Renal cortical epithelial cell (primary cell): ENCODE results near the gene WDR81. TPM values are rescaled to one million over a fixed set of nuclear protein-coding genes. Genes with fewer than 3 reads are reported as not detected.
"Not testable (repeated sequence)": the region's sequence is repeated elsewhere in the genome, so short reads cannot be mapped to it uniquely, and the experiment has no call there.

ENCODE experiments used
- DNase-seq: peaks from one replicate; pipeline ENCODE4 v3.0.0-alpha.2; 2011; ENCODE audit warnings: low read depth
- total RNA-seq: library from RNA; depleted of rRNA; stranded (reverse); fragments of >200 nt; gene quantifications from 2 replicates; pipeline ENCODE4 v1.2.3, GENCODE V29; 2014

WDR81 gene
- total RNA-seq, 1 donor from 2014 or later: 42.6 TPM

GRCh38 chr17:1753767-1754429, 29.4 kb downstream of the WDR81 start:
- DNase-seq: no peak

DNA sequence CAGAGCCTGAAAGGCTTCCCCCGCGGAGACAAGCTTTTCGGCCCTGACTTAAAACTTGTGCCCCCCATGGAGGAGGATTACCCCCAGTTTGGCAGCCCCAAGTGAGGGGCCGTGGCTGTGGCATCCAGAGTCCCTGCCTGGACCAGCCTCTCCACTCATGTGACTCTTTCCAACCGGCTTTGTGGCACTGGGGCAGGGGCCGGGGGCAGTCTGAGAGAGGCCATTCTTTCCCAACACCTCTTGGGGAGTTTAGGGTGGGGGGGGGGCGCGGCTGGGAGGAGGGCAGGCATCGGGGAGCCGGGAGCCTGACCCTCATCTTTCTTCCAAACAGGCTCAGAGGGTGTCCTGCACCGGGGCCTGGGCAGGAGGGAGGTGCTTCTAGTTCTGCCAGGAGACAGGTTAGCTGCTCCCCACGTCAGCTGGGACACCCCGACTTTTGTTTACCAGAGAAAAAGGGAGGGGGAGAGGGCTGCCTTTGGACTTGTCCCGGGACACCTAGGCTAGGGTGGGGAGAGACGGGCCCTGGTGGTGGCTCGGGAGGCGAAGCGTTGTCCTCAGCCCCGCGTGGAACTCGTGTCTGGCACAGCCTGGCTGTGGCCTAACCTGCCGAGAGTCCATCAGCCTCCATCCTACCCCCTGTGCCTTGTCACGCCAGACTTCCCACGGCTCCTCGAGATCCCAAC, 30.1 kb downstream of the WDR81 start:
- no peak for DNase-seq

- no peak for DNase-seq
These were observed 30.8 kb downstream of the WDR81 start for GRCh38 chr17:1755252-1755826.

DNA sequence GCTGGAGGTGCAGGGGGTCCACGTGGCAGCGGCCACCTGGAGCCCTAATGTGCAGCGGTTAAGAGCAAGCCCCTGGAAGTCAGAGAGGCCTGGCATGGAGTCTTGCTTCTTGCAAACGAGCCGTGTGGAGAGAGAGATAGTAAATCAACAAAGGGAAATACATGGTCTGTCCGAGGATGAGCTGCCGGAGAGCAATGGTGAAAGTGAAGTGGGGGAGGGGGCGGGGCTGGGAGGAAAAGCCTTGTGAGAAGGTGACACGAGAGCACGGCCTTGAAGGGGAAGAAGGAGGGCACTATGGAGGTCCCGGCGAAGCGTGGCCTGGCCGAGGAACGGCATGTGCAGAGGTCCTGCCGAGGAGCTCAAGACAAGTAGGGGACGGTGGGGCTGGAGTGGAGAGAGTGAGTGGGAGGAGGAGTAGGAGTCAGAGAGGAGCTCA, 31.3 kb downstream of the WDR81 start:
- no peak for DNase-seq

DNA sequence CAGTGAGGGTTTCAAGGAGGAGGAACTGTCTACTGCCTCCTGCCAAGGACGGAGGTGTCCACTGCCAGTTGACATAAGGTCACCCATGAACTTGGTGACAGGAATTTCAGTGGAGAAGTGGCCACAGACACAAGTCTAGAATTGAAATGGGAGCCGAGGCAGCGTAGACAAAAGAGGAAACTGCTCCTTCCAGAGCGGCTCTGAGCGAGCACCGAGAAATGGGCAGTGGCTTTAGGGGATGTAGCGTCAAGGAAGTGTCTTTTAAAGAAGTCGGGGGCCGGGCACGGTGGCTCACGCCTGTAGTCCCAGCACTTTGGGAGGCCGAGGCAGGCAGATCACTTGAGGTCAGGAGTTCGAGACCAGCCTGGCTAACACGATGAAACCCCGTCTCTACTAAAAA, 34.3 kb downstream of the WDR81 start:
- no peak for DNase-seq

DNA sequence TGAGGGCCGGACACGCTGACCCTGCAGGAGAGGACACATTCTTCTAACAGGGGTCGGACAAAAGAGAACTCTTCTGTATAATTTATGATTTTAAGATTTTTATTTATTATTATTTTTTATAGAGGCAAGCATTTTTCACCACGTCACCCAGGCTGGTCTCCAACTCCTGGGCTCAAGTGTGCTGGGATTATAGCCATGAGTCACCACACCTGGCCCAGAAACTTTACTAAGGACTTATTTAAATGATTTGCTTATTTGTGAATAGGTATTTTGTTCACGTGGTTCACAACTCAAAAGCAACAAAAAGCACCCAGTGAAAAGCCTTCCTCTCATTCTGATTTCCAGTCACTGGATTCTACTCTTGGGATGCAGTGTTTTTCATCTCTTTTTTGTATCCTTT, 35.0 kb downstream of the WDR81 start:
- DNase-seq: no peak

DNA sequence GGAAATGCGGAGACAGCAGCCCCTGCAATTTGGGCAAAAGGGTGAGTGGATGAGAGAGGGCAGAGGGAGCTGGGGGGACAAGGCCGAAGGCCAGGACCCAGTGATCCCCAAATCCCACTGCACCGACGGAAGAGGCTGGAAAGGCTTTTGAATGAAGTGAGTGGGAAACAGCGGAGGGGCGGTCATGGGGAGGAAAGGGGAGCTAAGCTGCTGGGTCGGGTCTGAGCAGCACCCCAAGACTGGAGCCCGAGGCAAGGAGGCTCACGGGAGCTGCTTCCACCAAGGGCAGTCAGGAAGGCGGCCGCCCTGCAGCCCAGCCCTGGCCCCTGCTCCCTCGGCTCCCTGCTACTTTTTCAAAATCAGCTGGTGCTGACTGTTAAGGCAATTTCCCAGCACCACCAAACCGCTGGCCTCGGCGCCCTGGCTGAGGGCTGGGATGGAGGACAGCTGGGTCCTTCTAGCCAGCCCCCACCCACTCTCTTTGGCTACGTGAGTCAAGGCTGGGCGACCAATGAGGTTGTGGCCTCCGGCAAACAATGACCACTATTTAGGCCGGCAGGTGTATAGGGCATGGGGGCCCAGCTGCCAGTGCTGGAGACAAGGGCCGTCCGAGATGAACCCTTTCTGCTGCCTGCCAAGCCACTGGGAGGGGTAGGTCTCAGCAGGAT, 37.9 kb downstream of the WDR81 start:
- DNase-seq: no peak

- no peak for DNase-seq
These were observed 38.7 kb downstream of the WDR81 start for GRCh38 chr17:1762901-1763898.

DNA sequence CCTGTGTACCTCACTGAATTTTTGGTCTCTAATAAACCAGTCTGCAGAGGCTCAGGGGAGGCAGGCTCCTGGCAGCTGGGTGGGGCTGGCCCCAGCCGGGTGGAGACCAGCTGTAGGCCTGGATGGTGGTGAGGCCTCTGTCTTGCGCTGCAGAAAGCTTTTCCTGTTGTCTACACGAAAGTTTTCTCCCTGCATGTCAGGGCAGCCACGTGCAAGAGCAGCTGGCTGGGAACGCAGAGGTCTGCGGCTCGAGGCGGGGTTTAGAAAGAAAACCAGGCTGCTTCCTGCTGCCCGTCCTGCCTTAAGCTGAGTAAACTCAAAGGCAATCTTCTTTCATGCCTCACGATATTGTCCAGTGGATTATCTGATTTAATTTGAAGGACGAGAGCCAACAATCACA, 39.8 kb downstream of the WDR81 start:
- no peak for DNase-seq

GRCh38 chr17:1764705-1765104, 40.2 kb downstream of the WDR81 start:
- not testable (repeated sequence) for DNase-seq

- no peak for DNase-seq
These were observed 41.1 kb downstream of the WDR81 start for GRCh38 chr17:1765576-1765975.

GRCh38 chr17:1766382-1767135, 42.1 kb downstream of the WDR81 start:
- no peak for DNase-seq

DNA sequence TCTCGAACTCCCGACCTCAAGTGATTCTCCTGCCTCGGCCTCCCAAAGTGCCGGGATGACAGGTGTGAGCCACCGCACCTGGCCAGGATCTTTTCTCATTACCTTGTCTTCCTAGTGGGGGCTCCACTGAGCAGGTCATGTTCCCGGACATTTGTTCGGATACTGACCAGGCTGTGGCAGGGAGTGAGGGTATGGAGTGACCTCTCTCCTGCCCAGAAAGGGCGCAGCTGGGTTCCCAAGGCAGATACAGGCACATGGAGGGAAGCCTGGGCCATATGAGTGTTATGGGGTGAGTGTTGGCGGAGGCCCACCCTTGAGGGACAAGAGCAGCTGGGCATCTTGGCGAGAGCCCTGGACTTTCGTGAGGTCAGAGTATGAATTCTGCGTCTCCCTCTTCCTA, 42.9 kb downstream of the WDR81 start:
- no peak for DNase-seq

- DNase-seq: peak; percentile 68
These were observed 45.4 kb downstream of the WDR81 start for GRCh38 chr17:1769822-1770477.

DNA sequence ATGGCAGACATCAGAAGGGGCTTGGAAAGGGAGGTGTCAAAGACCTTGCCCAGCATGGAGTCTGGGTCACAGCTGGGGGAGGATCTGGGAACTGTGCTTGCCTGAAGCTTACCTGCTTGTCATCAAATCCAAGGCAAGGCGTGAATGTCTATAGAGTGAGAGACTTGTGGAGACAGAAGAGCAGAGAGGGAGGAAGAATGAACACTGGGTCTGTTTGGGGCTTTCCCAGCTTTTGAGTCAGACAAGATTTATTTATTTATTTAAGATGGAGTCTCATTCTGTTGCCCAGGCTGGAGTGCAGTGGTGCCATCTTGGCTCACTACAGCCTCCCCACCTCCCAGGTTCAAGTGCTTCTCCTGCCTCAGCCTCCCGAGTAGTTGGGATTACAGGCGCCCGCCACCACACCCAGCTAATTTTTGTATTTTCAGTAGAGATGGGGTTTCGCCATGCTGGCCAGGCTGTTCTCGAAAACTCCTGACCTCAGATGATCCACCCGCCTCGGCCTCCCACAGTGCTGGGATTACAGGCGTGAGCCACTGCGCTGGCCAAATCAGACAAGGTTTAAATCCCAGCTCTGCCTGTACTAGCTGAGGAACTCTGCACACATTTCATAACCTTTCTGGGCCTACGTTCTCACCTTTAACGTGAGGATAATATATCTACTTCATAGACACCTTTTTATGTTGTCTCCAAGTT, 48.6 kb downstream of the WDR81 start:
- peak; percentile 34 for DNase-seq

DNA sequence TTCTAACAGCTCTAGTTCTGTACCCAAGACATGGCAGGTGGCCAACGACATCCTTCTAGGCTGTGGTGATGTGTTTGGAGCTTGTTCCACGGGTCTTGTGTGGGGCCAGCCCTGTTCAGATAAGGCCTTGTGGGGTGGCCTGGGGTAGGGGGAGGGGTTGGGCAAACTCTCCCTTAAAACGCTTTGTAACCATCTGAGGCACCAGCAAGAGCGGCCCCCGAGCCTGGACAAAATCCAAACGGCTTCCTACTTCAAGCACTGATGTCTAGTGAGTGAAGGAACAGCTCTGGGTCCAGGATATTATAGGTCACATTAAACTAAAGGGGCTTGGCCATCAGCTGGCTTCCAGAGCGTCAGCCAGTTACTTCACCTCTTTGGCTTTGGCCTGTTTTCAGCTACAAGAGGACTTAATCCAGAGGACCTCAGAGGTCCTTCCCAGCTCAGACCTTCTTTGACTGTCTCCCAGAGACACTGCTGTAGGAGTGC, 49.2 kb downstream of the WDR81 start:
- DNase-seq: no peak

GRCh38 chr17:1774390-1775176, 50.1 kb downstream of the WDR81 start:
- DNase-seq: no peak

GRCh38 chr17:1776328-1776727, 51.8 kb downstream of the WDR81 start:
- no peak for DNase-seq

DNA sequence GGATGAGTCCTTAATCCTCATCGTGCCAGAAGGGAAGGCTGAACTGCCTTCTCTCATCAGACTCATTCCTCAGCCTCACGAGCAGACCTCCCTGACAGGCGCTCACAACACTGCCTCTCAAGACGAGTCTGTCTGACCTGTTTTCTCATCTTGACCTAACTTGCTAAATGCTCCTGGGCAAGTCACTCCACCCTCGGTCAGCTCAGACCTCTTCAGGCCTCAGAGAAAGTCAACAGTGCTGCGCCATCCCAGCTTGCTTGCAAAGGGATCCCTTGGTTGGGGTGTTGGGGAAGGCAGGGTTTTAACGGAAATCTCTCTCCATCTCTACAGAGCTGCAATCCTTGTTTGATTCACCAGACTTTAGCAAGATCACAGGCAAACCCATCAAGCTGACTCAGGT, 52.4 kb downstream of the WDR81 start:
- no peak for DNase-seq
